Vagina (tissue), 2 donors: ENCODE data around the gene SERINC5.

Experiments
- CTCF ChIP-seq, 3 experiments: fragments of 450-650 bp in 2 of 3; fragments of 200-600 bp in 1 of 3; sonication (generic) in 1 of 3; IDR thresholded peaks; one replicate each; pipeline ENCODE4 v1.5.1; 2017 to 2019; ENCODE audit warnings: antibody characterized with exemption in 3 of 3, mild to moderate bottlenecking in 2 of 3, moderate library complexity in 2 of 3
- POLR2A ChIP-seq, 2 donors: fragments of 450-650 bp; IDR thresholded peaks; one replicate each; pipeline ENCODE4 v1.6.1; 2017; ENCODE audit warnings: antibody characterized with exemption in 2 of 2, mild to moderate bottlenecking in 2 of 2, moderate library complexity in 2 of 2
- POLR2AphosphoS5 ChIP-seq, 2 donors: sonication (generic); formaldehyde crosslinking; IDR thresholded peaks; one replicate each; pipeline ENCODE4 v1.9.0; 2017; ENCODE audit warnings: antibody characterized with exemption in 2 of 2, mild to moderate bottlenecking in 2 of 2, low read depth in 1 of 2; ENCODE audit not compliant: insufficient read depth in 1 of 2

- no peak for TF ChIP-seq CTCF (IDR thresholded peaks at IDR 0.05)
- no peak for TF ChIP-seq POLR2AphosphoS5 (IDR thresholded peaks at IDR 0.05; ENCODE audit: insufficient read depth in 1 of 2, low read depth in 1 of 2)
- no peak for TF ChIP-seq POLR2A (IDR thresholded peaks at IDR 0.05)
Measured at GRCh38 chr5:80069251-80069800, 186.5 kb downstream of the SERINC5 start.
